Caco-2 (cell line): ENCODE data around the gene CFAP141. TPM values are rescaled to one million over a fixed set of nuclear protein-coding genes. Genes with fewer than 3 reads are reported as not detected.
A peak's percentile ranks its signal among the peaks of the same experiment; 100 is the strongest.

Experiments used
- BruUV-seq: library from RNA; stranded (reverse); fragments of 400-500 nt; replicated peaks from 2 replicates; lab custom pipeline; 2021; lab: Mats Ljungman, UMichigan
- CTCF ChIA-PET: fragments of 300-600 bp; sonication (Branson Sonifier 250); formaldehyde crosslinking; loops from one replicate; lab custom pipeline; 2022; ENCODE audit warnings: antibody characterized with exemption; lab: Charles Lee
- POLR2A ChIA-PET: fragments of 300-600 bp; sonication (Branson Sonifier 250); formaldehyde crosslinking; loops from one replicate; lab custom pipeline; 2022; ENCODE audit warnings: antibody characterized with exemption; lab: Charles Lee
- DNase-seq, 2 experiments: peaks; one replicate each; pipeline versions ENCODE4 v3.0.0 to v3.0.0-alpha.2; 2020 to 2022
- H3K27me3 ChIP-seq: replicated peaks from 2 replicates; pipeline ENCODE4 v1.6.0; 2011; ENCODE audit warnings: low read length; ENCODE audit not compliant: control insufficient read depth, insufficient read depth
- H3K36me3 ChIP-seq: 2 replicates; pipeline ENCODE4 v1.5.1; 2011; ENCODE audit warnings: low read length; ENCODE audit not compliant: control insufficient read depth, insufficient read depth
- H3K4me1 ChIP-seq: fragments of 250-450 bp; sonication (Bioruptor Pico); 2 replicates; pipeline ENCODE4 v1.5.1; 2020; ENCODE audit warnings: mild to moderate bottlenecking
- H3K4me3 ChIP-seq: 2 replicates; pipeline ENCODE4 v1.5.1; 2011; ENCODE audit warnings: low read depth, mild to moderate bottlenecking, control low read depth, low read length
- H3K9me3 ChIP-seq: fragments of 250-450 bp; sonication (Bioruptor Pico); 2 replicates; pipeline ENCODE4 v1.5.1; 2020; ENCODE audit warnings: mild to moderate bottlenecking, moderate library complexity
- H3K27ac Mint-ChIP-seq: one replicate; pipeline ENCODE4 v1.8.0; 2022; ENCODE audit warnings: mixed read lengths; ENCODE audit not compliant: unreplicated experiment
- H3K27me3 Mint-ChIP-seq: one replicate; pipeline ENCODE4 v1.8.0; 2022; ENCODE audit warnings: mixed read lengths; ENCODE audit not compliant: insufficient read depth, unreplicated experiment
- H3K36me3 Mint-ChIP-seq: one replicate; pipeline ENCODE4 v1.8.0; 2022; ENCODE audit warnings: mild to moderate bottlenecking, mixed read lengths; ENCODE audit not compliant: insufficient read depth, unreplicated experiment
- H3K4me1 Mint-ChIP-seq: one replicate; pipeline ENCODE4 v1.8.0; 2022; ENCODE audit warnings: low read depth, mixed read lengths; ENCODE audit not compliant: unreplicated experiment
- H3K4me3 Mint-ChIP-seq: one replicate; pipeline ENCODE4 v1.8.0; 2022; ENCODE audit warnings: mild to moderate bottlenecking, moderate library complexity, mixed read lengths; ENCODE audit not compliant: unreplicated experiment
- H3K9me3 Mint-ChIP-seq: one replicate; pipeline ENCODE4 v1.8.0; 2022; ENCODE audit warnings: mixed read lengths; ENCODE audit not compliant: unreplicated experiment
- CTCF ChIP-seq, 2 experiments: fragments of 200-600 bp in 1 of 2; IDR thresholded peaks; 1 replicate in 1 of 2; 2 replicates in 1 of 2; pipeline versions ENCODE4 v1.5.1 to v1.8.0; 2011 to 2022; ENCODE audit warnings: antibody characterized with exemption in 1 of 2, control low read depth in 1 of 2, inconsistent platforms in 1 of 2, low read depth in 1 of 2, low read length in 1 of 2, mild to moderate bottlenecking in 1 of 2, moderate library complexity in 1 of 2; ENCODE audit not compliant: insufficient read depth in 1 of 2, severe bottlenecking in 1 of 2, unreplicated experiment in 1 of 2
- intact Hi-C: fragments of 100-400 bp; cut with micrococcal nuclease; formaldehyde crosslinking; loops from one replicate; pipeline ENCODE4 v1.10.0; 2022; ENCODE audit not compliant: unreplicated experiment
- total RNA-seq: library from RNA; stranded (reverse); gene quantifications from 2 replicates; pipeline ENCODE4 v1.2.3, GENCODE V29; 2022

Gene CFAP141
- total RNA-seq, 1 experiment from 2014 or later, result not detected

DNA sequence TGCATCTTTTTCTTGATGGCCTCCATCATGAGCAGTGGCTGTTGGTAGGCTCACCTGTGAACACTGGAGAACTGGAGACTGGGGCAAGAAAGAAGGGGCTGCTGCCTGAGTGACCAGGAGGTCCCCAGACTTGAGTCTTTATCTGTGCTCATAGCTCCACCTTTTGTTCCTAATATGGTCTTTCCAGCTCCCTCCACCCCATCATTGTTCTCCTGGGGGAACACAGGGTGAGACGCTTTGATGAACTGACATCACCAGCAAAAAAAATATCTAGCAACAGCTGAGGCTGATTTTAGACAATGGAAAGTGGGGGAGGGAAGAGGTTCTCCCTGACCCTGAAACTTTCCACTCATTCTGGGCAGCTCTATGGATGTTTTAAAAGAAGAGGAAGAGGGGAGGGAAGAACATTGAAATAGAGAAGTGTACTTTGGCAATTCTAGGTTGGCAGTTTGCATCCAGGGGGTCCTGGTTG is 14.1 kb downstream of the CFAP141 start, which contains the start of gene TPM3:
TSS of gene TPM3 (minus strand) at position 111 of the 472 bp plus-strand sequence. CDS start at position 29, 82 bp downstream.
- DNase-seq, result no peak
- Mint-ChIP-seq H3K4me1 (peaks cover 12% of the 10 kb centered on the region), H3K27me3 (no peaks in the 10 kb centered on the region), H3K4me3 (no peak within 1 kb of the TSS), H3K27ac (no peak within 1 kb of the TSS), H3K36me3 (peaks cover 5% of the 10 kb centered on the region), H3K9me3 (no peaks in the 10 kb centered on the region)
- peaks cover 16% of the 10 kb centered on the region for H3K4me1 ChIP-seq
- ChIA-PET POLR2A (interaction anchor here (1.0 kb wide), 1 partner anchor 28 kb away, joined by 3 read pairs; the partner anchor contains the start of gene UBAP2L), CTCF (interaction anchor here (0.6 kb wide), 1 partner anchor 80 kb away, joined by 6 read pairs; no protein-coding TSS in a partner anchor)
- H3K27me3 ChIP-seq, result no peaks in the 10 kb centered on the region; the same call in none of the 2 replicates
- no peak within 1 kb of the TSS for H3K4me3 ChIP-seq
- H3K36me3 ChIP-seq, result no peaks in the 10 kb centered on the region
- no peaks in the 10 kb centered on the region for H3K9me3 ChIP-seq
- BruUV-seq, result no TSS peak
- intact Hi-C loops, result no loop called here
- no peak for TF ChIP-seq CTCF (IDR thresholded peaks at IDR 0.05; ENCODE audit: insufficient read depth in 1 of 2, low read depth in 1 of 2, low read length in 1 of 2, severe bottlenecking in 1 of 2, unreplicated experiment in 1 of 2)

GRCh38 chr1:154190550-154190949 is 15.6 kb downstream of the CFAP141 start:
- no peak for DNase-seq
- Mint-ChIP-seq H3K4me3 (no peak overlapping the region), H3K36me3 (peaks cover 6% of the 10 kb centered on the region), H3K27ac (no peak overlapping the region), H3K4me1 (peaks cover 23% of the 10 kb centered on the region), H3K9me3 (no peaks in the 10 kb centered on the region), H3K27me3 (no peaks in the 10 kb centered on the region)
- intact Hi-C loops, result no loop called here
- POLR2A ChIA-PET, result no interaction called here
- Histone ChIP-seq H3K4me3 (no peak overlapping the region), H3K4me1 (peaks cover 30% of the 10 kb centered on the region), H3K9me3 (no peaks in the 10 kb centered on the region), H3K36me3 (no peaks in the 10 kb centered on the region), H3K27me3 (no peaks in the 10 kb centered on the region; the same call in none of the 2 replicates)
- no peak for TF ChIP-seq CTCF (IDR thresholded peaks at IDR 0.05; ENCODE audit: insufficient read depth in 1 of 2, low read depth in 1 of 2, low read length in 1 of 2, severe bottlenecking in 1 of 2, unreplicated experiment in 1 of 2)
- BruUV-seq, result no TSS peak
- CTCF ChIA-PET, result interaction anchor here (1.0 kb wide), 1 partner anchor 144 kb away, joined by 8 read pairs; no protein-coding TSS in a partner anchor

- Mint-ChIP-seq H3K27ac (peak overlapping the region; percentile 81), H3K36me3 (peaks cover 23% of the 10 kb centered on the region), H3K27me3 (no peaks in the 10 kb centered on the region), H3K4me1 (peaks cover 33% of the 10 kb centered on the region), H3K9me3 (no peaks in the 10 kb centered on the region), H3K4me3 (peak overlapping the region; percentile 56)
- no peaks in the 10 kb centered on the region for H3K9me3 ChIP-seq
- peak; percentile 46 to 56 for DNase-seq
- H3K36me3 ChIP-seq, result 0 out of 2 replicates have a peak, but pooled peaks cover 2% of the 10 kb centered on the region
- TF ChIP-seq CTCF (IDR thresholded peaks at IDR 0.05; ENCODE audit: insufficient read depth in 1 of 2, low read depth in 1 of 2, low read length in 1 of 2, severe bottlenecking in 1 of 2, unreplicated experiment in 1 of 2), result no peak
- no TSS peak for BruUV-seq
- intact Hi-C loops, result loop anchor here (1.0 kb wide), 5 partner anchors 12 to 148 kb away; partner anchors contain the start of genes HAX1 and UBAP2L
- no peaks in the 10 kb centered on the region; the same call in 1 of the 2 replicates for H3K27me3 ChIP-seq
- H3K4me1 ChIP-seq, result peaks cover 30% of the 10 kb centered on the region
- no peak overlapping the region for H3K4me3 ChIP-seq
- POLR2A ChIA-PET, result interaction anchor here (0.7 to 1.0 kb wide), 2 partner anchors 33 to 148 kb away, joined by 3 to 4 read pairs; no protein-coding TSS in a partner anchor
- CTCF ChIA-PET, result interaction anchor here (0.6 to 1.3 kb wide), 5 partner anchors 13 to 219 kb away, joined by 3 to 5 read pairs (median 3); partner anchors contain the start of gene RPS27
Measured at GRCh38 chr1:154186852-154187501, 19.2 kb downstream of the CFAP141 start.
